HCT116 (cell line): ENCODE results near the gene HSCB.

Source experiments
- ATF3 ChIP-seq: IDR thresholded peaks from 2 replicates; pipeline ENCODE4 v1.6.1; 2012
- EZH2 ChIP-seq: fragments of 200-600 bp; sonication (generic); IDR thresholded peaks from 2 replicates; pipeline ENCODE4 v1.6.1; 2017; ENCODE audit warnings: antibody characterized with exemption, mixed run types
- EZH2phosphoT487 ChIP-seq: fragments of 200-600 bp; IDR thresholded peaks from 2 replicates; pipeline ENCODE4 v1.6.1; 2018; ENCODE audit warnings: antibody characterized with exemption, borderline replicate concordance
- FOSL1 ChIP-seq: IDR thresholded peaks from 2 replicates; pipeline ENCODE4 v1.6.1; 2012; ENCODE audit warnings: low read depth
- JUND ChIP-seq: IDR thresholded peaks from 2 replicates; pipeline ENCODE4 v1.6.1; 2012
- POLR2A ChIP-seq: IDR thresholded peaks from 2 replicates; pipeline ENCODE4 v1.7.0; 2011; ENCODE audit warnings: borderline replicate concordance; ENCODE audit not compliant: insufficient read depth, insufficient read length; ENCODE audit errors: extremely low read depth
- POLR2AphosphoS5 ChIP-seq: IDR thresholded peaks from 2 replicates; pipeline ENCODE4 v1.6.1; 2011; ENCODE audit warnings: mild to moderate bottlenecking, low read depth, low read length, moderate library complexity
- RAD21 ChIP-seq: IDR thresholded peaks from 2 replicates; pipeline ENCODE4 v1.6.1; 2012; ENCODE audit warnings: low read depth, mild to moderate bottlenecking
- REST ChIP-seq: IDR thresholded peaks from 2 replicates; pipeline ENCODE4 v1.6.1; 2012; ENCODE audit warnings: low read depth
- SP1 ChIP-seq: IDR thresholded peaks from 2 replicates; pipeline ENCODE4 v1.6.1; 2012; ENCODE audit warnings: low read depth
- SRF ChIP-seq: IDR thresholded peaks from 2 replicates; pipeline ENCODE4 v1.6.1; 2012; ENCODE audit warnings: low read depth
- YY1 ChIP-seq: IDR thresholded peaks from 2 replicates; pipeline ENCODE4 v1.6.1; 2011; ENCODE audit warnings: low read length, low read depth, moderate library complexity, mild to moderate bottlenecking; ENCODE audit not compliant: insufficient replicate concordance; ENCODE audit errors: extremely low read depth
- ZBTB33 ChIP-seq: IDR thresholded peaks from 2 replicates; pipeline ENCODE4 v1.6.1; 2011; ENCODE audit warnings: mild to moderate bottlenecking, low read length, moderate library complexity; ENCODE audit not compliant: insufficient replicate concordance; ENCODE audit errors: extremely low read depth
- TF ChIP-seq, protein P1 (sequence below), 3 experiments: fragments of 200-600 bp in 1 of 3; sonication (generic) in 1 of 3; IDR thresholded peaks in 2 of 3; conservative IDR thresholded peaks in 1 of 3; 2 replicates each; pipeline ENCODE4 v1.5.1; 2012 to 2017; ENCODE audit warnings: low read depth in 2 of 3, low read length in 2 of 3, antibody characterized with exemption in 1 of 3, borderline replicate concordance in 1 of 3, control low read depth in 1 of 3, mild to moderate bottlenecking in 1 of 3, mixed read lengths in 1 of 3, mixed run types in 1 of 3, moderate library complexity in 1 of 3; ENCODE audit not compliant: insufficient read depth in 1 of 3

- TF ChIP-seq, protein P1, sequence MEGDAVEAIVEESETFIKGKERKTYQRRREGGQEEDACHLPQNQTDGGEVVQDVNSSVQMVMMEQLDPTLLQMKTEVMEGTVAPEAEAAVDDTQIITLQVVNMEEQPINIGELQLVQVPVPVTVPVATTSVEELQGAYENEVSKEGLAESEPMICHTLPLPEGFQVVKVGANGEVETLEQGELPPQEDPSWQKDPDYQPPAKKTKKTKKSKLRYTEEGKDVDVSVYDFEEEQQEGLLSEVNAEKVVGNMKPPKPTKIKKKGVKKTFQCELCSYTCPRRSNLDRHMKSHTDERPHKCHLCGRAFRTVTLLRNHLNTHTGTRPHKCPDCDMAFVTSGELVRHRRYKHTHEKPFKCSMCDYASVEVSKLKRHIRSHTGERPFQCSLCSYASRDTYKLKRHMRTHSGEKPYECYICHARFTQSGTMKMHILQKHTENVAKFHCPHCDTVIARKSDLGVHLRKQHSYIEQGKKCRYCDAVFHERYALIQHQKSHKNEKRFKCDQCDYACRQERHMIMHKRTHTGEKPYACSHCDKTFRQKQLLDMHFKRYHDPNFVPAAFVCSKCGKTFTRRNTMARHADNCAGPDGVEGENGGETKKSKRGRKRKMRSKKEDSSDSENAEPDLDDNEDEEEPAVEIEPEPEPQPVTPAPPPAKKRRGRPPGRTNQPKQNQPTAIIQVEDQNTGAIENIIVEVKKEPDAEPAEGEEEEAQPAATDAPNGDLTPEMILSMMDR (IDR thresholded peaks at IDR 0.05 in 2 of 3, conservative IDR thresholded peaks at IDR 0.05 in 1 of 3; ENCODE audit: borderline replicate concordance in 1 of 3, insufficient read depth in 1 of 3, low read depth in 2 of 3, low read length in 2 of 3) = no peak
- TF ChIP-seq ATF3 (no peak), YY1 (no peak), RAD21 (no peak), EZH2phosphoT487 (no peak), FOSL1 (no peak), JUND (no peak), SP1 (no peak), POLR2AphosphoS5 (no peak), POLR2A (no peak), REST (no peak), EZH2 (no peak), ZBTB33 (no peak), SRF (no peak)
Measured at GRCh38 chr22:28737701-28738100, 4.1 kb upstream of the HSCB start.
